GM19468 (cell line): Measurements from ENCODE around the gene C4orf46.

ENCODE experiments used
- ATAC-seq: cut with Tn5 transposase; IDR thresholded peaks from one replicate; pipeline ENCODE4 v1.9.1; 2021; ENCODE audit warnings: mild to moderate bottlenecking, moderate library complexity, moderate number of reproducible peaks; ENCODE audit not compliant: unreplicated experiment; ENCODE audit errors: extremely low read depth

The C4orf46 gene

DNA sequence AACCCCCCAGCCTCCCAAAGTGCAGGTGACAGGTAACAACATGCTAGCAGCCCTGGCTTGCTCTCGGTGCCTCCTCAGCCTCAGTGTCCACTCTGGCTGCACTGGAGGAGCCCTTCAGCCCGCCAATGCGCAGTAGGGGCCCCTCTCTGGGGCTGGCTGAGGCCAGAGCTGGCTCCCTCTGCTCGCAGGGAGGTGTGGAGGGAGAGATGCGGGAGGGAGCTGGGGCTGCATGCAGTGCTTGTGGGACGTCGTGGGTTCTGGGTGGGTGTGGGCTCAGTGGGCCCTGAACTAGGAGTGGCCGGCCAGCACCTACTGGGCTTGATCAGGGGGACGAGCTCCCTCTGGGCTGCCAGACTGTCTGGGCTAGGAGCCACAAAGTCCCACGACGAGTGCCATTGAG, 14.4 kb downstream of the C4orf46 start:
- ATAC-seq = no peak

DNA sequence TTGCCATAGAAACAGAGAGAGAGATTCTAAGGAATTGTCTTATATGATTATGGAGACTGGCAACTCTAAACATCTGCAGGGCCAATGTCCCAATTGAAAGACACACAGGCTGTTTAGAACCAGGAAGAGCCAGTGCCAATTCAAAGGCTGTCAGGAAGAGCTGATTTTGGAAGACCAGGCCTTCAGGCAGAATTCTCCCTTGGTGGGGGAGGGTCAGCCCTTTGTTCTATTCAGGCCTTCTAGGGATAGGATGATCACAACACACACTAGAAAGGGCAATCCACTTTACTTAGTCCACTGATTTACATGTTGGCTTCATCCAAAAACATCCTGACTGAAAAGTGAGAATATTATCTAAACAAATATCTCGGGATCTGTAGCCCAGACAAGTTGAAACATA, 15.2 kb downstream of the C4orf46 start:
- ATAC-seq = no peak

DNA sequence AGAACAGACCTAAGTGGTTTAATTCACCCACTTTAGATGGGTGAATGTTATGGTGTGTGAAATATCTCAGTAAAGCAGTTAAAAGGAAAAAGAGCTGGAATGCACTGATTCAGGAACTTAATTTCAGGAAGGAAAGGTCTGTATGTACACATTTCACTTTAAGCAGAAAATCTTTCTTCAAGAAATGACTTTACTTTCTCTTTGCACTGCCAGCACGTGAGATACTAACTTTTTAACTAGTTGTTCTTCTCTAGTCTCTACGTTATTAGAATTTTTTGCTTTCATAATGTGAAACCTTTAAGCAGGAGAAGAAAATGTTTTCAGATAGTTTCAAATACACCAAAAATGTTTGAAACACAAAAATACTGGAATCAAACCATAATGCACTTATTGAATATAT, 18.8 kb downstream of the C4orf46 start:
- ATAC-seq = no peak

DNA sequence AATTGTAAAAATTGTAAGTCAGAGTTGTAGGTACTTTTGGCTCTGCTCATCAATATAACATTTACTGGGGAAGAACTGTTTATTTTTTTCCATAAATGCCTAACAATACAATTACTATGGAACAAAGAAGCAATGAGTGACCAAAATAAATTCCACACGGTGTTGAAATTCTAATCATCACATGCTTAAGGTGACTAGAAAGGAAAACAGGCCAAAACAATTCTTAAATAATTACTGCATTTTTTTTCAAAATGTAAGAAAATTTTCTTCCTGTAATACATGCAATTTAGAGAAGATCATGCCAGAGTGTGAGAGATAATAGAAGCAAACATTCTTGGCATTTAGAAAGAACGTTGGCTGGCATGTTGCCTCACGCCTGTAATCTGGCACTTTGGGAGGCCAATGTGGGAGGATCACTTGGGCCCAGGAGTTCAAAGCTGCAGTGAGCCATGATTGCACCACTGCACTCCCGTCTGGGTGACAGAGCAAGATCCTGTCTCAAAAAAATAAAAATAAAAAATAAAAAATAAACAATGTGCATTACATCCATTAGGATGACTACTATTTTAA, 22.5 kb downstream of the C4orf46 start:
- no peak for ATAC-seq

DNA sequence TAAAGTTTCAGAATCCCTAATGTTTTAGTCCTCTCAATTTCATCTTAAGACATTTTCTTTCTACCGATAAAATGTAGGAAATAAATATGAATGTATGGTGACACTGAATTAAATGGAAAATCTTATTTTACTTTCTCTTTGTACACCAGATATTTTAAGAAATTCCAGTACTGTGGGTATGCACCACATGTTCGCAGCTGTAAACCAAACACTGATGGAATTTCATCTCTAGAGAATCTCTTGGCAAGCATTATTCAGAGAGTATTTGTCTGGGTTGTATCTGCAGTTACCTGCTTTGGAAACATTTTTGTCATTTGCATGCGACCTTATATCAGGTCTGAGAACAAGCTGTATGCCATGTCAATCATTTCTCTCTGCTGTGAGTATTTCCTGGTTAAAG, 26.9 kb downstream of the C4orf46 start:
- ATAC-seq = no peak

DNA sequence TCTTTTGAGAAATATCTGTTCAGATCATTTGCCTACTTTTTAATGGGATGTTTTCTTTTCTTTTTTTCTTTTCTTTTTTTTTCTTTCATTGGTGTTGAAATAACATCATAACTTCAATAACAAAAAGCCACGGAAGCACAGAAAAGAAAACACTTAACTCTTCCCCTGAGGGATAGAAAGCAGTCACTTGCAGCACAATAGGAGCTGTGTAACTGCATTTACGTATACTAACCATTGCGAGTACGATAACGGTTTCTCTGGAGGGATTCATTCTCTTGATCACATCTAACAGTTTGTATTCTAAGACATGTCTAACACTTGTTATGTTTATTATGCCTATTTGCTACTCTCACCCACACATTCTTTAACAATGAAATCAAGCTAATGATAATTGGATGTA, 27.3 kb downstream of the C4orf46 start:
- ATAC-seq = no peak

DNA sequence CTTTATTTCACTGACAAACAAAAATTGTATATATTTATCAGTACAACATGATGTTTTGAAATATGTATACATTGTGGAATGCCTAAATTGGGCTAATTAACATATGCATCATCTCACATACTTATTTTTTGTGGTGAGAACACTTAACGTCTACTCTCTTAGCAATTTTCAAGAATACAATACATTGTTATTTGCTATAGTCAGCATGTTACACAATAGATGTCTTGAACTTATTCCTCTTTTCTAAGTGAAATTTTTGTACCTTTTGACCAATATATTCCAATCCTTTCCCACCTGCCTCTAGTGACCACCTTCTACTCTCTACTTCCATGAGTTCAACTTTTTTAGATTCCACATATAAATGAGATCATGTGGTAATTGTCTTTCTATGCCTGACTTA, 35.1 kb downstream of the C4orf46 start:
- no peak for ATAC-seq

DNA sequence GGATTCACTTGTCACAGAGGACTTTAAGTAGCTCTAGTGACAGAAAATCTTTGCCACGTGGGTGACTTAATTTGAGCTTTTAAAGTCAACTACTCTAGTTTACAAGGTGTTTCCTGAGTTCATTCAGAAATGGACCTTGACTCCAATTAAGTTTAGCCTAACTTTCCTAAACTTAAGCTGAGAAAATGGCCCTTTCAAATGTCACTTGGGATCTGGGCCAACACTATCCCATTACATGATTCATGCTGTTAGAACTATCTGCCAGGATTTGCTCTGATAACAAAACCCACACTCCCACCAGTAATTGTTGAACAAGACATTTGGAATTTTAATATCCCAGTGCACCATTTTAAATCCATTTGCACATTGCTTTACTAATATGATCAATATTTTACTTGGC, 40.8 kb downstream of the C4orf46 start:
- ATAC-seq = no peak

DNA sequence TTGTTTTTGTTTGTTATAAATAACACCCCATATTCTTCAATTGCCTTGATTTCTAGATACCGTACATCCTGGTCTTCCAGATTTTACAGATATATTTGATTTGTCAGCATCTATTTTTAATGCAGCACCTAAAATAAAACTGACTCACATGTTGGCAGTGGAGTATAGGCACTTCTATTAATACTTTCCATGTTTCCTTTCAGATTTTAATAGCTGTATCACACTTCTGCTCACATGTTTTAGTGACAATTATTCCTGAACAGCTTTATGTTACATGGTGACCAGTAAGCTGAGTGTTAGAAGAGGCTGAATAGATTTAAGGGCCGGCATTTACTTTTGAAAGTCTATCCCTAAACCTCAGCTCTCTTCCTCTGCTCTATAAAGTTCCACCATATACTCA, 46.1 kb downstream of the C4orf46 start:
- ATAC-seq = no peak

DNA sequence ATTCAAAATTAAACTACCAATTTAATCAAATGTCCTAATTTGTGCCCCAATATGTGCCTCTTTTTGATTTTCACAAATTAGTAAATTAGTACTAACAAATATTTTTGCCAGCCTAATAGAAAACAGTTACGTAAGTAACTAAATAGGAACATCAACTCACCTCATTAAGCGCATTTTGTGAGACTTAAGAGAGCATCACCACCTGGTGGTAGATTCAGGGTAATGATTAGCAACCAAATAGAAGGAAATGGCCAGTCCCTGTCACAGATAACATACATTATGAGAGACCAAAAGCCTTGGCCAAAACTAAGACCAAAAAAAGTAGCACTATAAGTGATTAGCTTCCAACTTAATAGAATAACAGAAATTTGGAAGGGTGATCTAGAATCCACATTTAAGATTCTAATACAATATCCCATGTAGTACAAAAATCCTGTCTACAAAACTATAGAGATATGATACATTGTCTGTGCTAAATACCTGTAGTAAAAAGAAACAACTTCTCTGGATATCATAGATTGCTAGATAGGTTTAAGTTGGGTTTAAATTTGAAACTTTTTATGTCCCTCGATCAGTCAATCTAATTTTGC, 46.7 kb downstream of the C4orf46 start:
- peak; percentile 73 for ATAC-seq

DNA sequence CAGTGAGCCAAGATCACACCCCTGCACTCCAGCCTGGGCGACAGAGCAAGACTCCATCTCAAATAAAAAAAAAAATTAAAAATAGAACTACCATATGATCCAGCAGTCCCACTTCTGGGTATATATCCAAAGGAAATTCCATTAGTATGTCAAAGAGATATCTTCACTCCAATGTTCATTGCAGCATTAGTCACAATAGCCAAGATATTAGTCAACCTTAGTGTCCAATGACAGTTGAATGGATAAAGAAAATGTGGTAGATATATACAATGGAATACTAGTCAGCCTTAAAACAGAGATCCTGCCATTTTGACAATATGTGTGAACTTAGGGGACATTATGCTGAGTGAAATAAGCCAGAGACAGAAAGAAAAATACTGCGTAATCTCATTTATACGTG, 49.4 kb downstream of the C4orf46 start:
- no peak for ATAC-seq

DNA sequence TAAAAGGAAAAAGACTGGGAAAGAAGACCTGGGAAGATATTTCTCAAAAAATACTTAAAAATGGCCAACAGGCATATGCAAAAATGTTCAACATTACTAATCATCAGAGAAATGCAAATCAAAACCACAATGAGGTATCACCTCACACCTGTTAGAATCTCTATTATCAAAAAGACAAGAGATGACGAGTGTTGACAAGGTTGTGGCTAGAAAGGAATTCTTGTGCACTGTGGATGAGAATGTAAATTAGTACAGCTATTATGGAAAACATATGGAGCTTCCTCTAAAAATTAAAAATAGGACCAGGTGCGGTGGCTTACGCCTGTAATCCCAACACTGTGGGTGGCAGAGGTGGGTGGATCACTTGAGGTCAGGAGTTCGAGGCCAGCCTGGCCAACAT, 50.0 kb downstream of the C4orf46 start:
- ATAC-seq = no peak

DNA sequence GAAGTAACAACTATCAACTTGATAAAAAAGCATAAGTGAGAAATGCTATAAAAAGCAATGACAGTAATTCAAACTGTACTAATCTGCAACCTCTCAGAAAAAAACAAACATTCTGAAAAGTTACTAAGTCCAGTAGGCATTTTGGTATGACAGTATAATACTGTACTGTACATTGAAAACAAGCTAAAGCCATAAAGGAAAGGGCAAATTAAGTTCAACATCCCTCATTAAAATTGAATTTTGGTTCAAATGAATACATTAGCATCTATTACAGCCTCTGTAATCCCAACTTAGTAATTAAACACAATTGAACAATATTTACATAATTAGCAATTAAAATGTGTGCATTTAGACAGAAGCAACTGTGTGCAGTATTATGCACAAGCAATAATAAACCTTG, 53.7 kb downstream of the C4orf46 start:
- ATAC-seq = no peak
